CD4-positive, alpha-beta T cell (primary cell): Measurements from ENCODE around the gene FZD1. TPM values are rescaled to one million over a fixed set of nuclear protein-coding genes. Genes with fewer than 3 reads are reported as not detected.

Source experiments
- ATAC-seq: fragments of 200-7000 bp; cut with Tn5 transposase; one replicate; pipeline ENCODE4 v1.10.0; 2022; ENCODE audit warnings: mild to moderate bottlenecking; ENCODE audit not compliant: poor library complexity
- CTCF ChIA-PET: fragments of 350-600 bp; sonication (Branson Sonifier 250); formaldehyde crosslinking; loops from one replicate; lab custom pipeline; 2021; ENCODE audit warnings: antibody characterized with exemption, inconsistent platforms; lab: Charles Lee
- POLR2A ChIA-PET: fragments of 350-600 bp; sonication (Branson Sonifier 250); formaldehyde crosslinking; loops from one replicate; lab custom pipeline; 2021; ENCODE audit warnings: antibody characterized with exemption, inconsistent platforms; lab: Charles Lee
- DNase-seq, 14 experiments: peaks; one replicate each; pipeline ENCODE4 v3.0.0-alpha.2; 2013 to 2020; ENCODE audit warnings: mixed read lengths in 2 of 14
- H3K27ac ChIP-seq, 2 donors: one replicate each; pipeline versions ENCODE4 v1.5.1 to v1.7.0; 2013; ENCODE audit warnings: low read length in 2 of 2, low read depth in 1 of 2, mild to moderate bottlenecking in 1 of 2
- H3K27me3 ChIP-seq, 2 experiments: 1 replicate in 1 of 2; 2 replicates in 1 of 2; pipeline versions ENCODE4 v1.6.1 to v1.7.0; 2013; ENCODE audit warnings: low read length in 2 of 2, control low read depth in 1 of 2, mild to moderate bottlenecking in 1 of 2, moderate library complexity in 1 of 2; ENCODE audit not compliant: insufficient read depth in 2 of 2, control insufficient read depth in 1 of 2
- H3K36me3 ChIP-seq: one replicate; pipeline ENCODE4 v1.6.1; 2013; ENCODE audit warnings: low read length, control low read depth; ENCODE audit not compliant: insufficient read depth
- H3K4me1 ChIP-seq: one replicate; pipeline ENCODE4 v1.6.1; 2013; ENCODE audit warnings: low read length, control low read depth; ENCODE audit not compliant: insufficient read depth
- H3K4me3 ChIP-seq: one replicate; pipeline ENCODE4 v1.5.1; 2013; ENCODE audit warnings: mild to moderate bottlenecking, low read length, moderate library complexity
- H3K9me3 ChIP-seq, 2 experiments: 1 replicate in 1 of 2; 2 replicates in 1 of 2; pipeline versions ENCODE4 v1.6.1 to v1.7.0; 2013; ENCODE audit warnings: low read length in 2 of 2, mild to moderate bottlenecking in 2 of 2, control low read depth in 1 of 2, moderate library complexity in 1 of 2; ENCODE audit not compliant: control insufficient read depth in 1 of 2, insufficient read depth in 1 of 2
- H3K27ac Mint-ChIP-seq: one replicate; pipeline ENCODE4 v1.8.0; 2020; ENCODE audit warnings: mixed read lengths
- H3K27me3 Mint-ChIP-seq: one replicate; pipeline ENCODE4 v1.8.0; 2021; ENCODE audit warnings: mixed read lengths
- H3K36me3 Mint-ChIP-seq: one replicate; pipeline ENCODE4 v1.8.0; 2021; ENCODE audit warnings: low read depth, mixed read lengths
- H3K4me1 Mint-ChIP-seq: one replicate; pipeline ENCODE4 v1.8.0; 2021; ENCODE audit warnings: low read depth, mixed read lengths
- H3K4me3 Mint-ChIP-seq: one replicate; pipeline ENCODE4 v1.8.0; 2020; ENCODE audit warnings: mild to moderate bottlenecking, mixed read lengths
- H3K9me3 Mint-ChIP-seq: one replicate; pipeline ENCODE4 v1.8.0; 2020; ENCODE audit warnings: mixed read lengths
- intact Hi-C, 2 experiments: fragments of 100-400 bp; cut with DNase I in 1 of 2; cut with micrococcal nuclease in 1 of 2; formaldehyde crosslinking; loops; one replicate each; pipeline versions ENCODE4 v1.15.1 to v1.9.0; 2023 to 2025; cut with DNase I, micrococcal nuclease
- total RNA-seq, 174 experiments: library from RNA in 2 of 174; stranded (reverse) in 2 of 174; gene quantifications; one replicate each; pipeline ENCODE4 v1.2.3 and lab custom pipeline; 2021 to 2026
- TF ChIP-seq, protein P1 (sequence below): fragments of 200-600 bp; IDR thresholded peaks from one replicate; pipeline ENCODE4 v1.8.0; 2022; ENCODE audit warnings: antibody characterized with exemption, mild to moderate bottlenecking

FZD1 gene
- total RNA-seq, 2 experiments from 2014 or later = 0.22 to 0.28 TPM

GRCh38 chr7:91310830-91311460 lies 46.7 kb downstream of the FZD1 start:
- Histone ChIP-seq H3K4me3 (no peak overlapping the region), H3K27me3 (no peaks in the 10 kb centered on the region), H3K27ac (no peak overlapping the region), H3K4me1 (no peaks in the 10 kb centered on the region), H3K9me3 (peaks cover 0 to 4% of the 10 kb centered on the region in 2 experiments), H3K36me3 (no peaks in the 10 kb centered on the region)
- Mint-ChIP-seq H3K4me3 (no peak overlapping the region), H3K4me1 (no peaks in the 10 kb centered on the region), H3K27ac (no peak overlapping the region), H3K9me3 (no peaks in the 10 kb centered on the region), H3K36me3 (no peaks in the 10 kb centered on the region), H3K27me3 (no peaks in the 10 kb centered on the region)
- POLR2A ChIA-PET = no interaction called here
- DNase-seq (no peak), ATAC-seq (no peak)
- CTCF ChIA-PET = interaction anchor here (1.0 kb wide), 1 partner anchor 12 kb away, joined by 3 read pairs; no protein-coding TSS in a partner anchor
- intact Hi-C loops = no loop called here
- TF ChIP-seq, protein P1, sequence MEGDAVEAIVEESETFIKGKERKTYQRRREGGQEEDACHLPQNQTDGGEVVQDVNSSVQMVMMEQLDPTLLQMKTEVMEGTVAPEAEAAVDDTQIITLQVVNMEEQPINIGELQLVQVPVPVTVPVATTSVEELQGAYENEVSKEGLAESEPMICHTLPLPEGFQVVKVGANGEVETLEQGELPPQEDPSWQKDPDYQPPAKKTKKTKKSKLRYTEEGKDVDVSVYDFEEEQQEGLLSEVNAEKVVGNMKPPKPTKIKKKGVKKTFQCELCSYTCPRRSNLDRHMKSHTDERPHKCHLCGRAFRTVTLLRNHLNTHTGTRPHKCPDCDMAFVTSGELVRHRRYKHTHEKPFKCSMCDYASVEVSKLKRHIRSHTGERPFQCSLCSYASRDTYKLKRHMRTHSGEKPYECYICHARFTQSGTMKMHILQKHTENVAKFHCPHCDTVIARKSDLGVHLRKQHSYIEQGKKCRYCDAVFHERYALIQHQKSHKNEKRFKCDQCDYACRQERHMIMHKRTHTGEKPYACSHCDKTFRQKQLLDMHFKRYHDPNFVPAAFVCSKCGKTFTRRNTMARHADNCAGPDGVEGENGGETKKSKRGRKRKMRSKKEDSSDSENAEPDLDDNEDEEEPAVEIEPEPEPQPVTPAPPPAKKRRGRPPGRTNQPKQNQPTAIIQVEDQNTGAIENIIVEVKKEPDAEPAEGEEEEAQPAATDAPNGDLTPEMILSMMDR = no peak

DNA sequence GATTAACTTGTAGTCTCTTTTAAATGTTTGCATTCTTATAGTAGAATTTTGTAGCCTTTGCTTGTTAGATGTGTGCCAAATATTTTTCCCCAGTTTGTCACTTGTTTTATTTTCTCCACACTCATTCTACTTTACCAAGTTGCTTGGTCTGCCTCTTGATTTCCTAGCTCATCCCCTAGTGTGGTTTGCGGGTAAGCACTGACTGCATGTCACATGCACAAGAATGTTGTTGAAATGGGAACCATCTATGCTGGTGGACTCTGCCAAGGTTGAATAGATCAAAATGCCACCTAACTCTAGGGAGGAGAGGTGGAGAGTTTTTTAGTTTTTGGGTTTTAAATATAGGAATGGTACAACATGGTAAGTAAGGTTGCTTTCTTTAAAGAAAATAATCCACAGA lies 47.6 kb downstream of the FZD1 start:
- ChIA-PET CTCF (interaction anchor here (1.0 kb wide), 1 partner anchor 11 kb away, joined by 3 read pairs; no protein-coding TSS in a partner anchor), POLR2A (no interaction called here)
- H3K9me3 ChIP-seq = peaks cover 0 to 4% of the 10 kb centered on the region in 2 experiments
- H3K36me3 Mint-ChIP-seq = no peaks in the 10 kb centered on the region
- H3K9me3 Mint-ChIP-seq = no peaks in the 10 kb centered on the region
- ATAC-seq (no peak), DNase-seq (no peak)
- H3K4me3 ChIP-seq = no peak overlapping the region
- H3K27me3 ChIP-seq = no peaks in the 10 kb centered on the region
- no peak overlapping the region for H3K27ac ChIP-seq
- TF ChIP-seq, protein P1 = no peak
- no peak overlapping the region for H3K27ac Mint-ChIP-seq
- no peaks in the 10 kb centered on the region for H3K27me3 Mint-ChIP-seq
- no peaks in the 10 kb centered on the region for H3K4me1 ChIP-seq
- no peaks in the 10 kb centered on the region for H3K36me3 ChIP-seq
- intact Hi-C loops = no loop called here
- H3K4me1 Mint-ChIP-seq = no peaks in the 10 kb centered on the region
- H3K4me3 Mint-ChIP-seq = no peak overlapping the region

GRCh38 chr7:91313113-91313512 lies 48.9 kb downstream of the FZD1 start:
- H3K27ac Mint-ChIP-seq = no peak overlapping the region
- CTCF ChIA-PET = no interaction called here

More at GRCh38 chr7:91313113-91313512, 48.9 kb downstream of the FZD1 start:
- intact Hi-C loops = no loop called here
- no peak overlapping the region for H3K27ac ChIP-seq
- no peaks in the 10 kb centered on the region for H3K4me1 ChIP-seq
- H3K4me3 ChIP-seq = no peak overlapping the region
- Mint-ChIP-seq H3K9me3 (no peaks in the 10 kb centered on the region), H3K4me1 (no peaks in the 10 kb centered on the region), H3K4me3 (no peak overlapping the region), H3K27me3 (peaks cover 4% of the 10 kb centered on the region), H3K36me3 (no peaks in the 10 kb centered on the region)
- peaks cover 0 to 4% of the 10 kb centered on the region in 2 experiments for H3K9me3 ChIP-seq
- no peaks in the 10 kb centered on the region for H3K36me3 ChIP-seq
- H3K27me3 ChIP-seq = no peaks in the 10 kb centered on the region
- DNase-seq = no peak
- POLR2A ChIA-PET = interaction anchor here (0.6 to 0.7 kb wide), 2 partner anchors 8 to 33 kb away, joined by 3 to 4 read pairs; no protein-coding TSS in a partner anchor
- TF ChIP-seq, protein P1 = no peak
- no peak for ATAC-seq
